NAMALWA (cell line): ENCODE results near the gene PRDM9.
A peak's percentile ranks its signal among the peaks of the same experiment; 100 is the strongest.

Experiments used
- DNase-seq: peaks from one replicate; pipeline ENCODE4 v3.0.0-alpha.2; 2015; ENCODE audit warnings: low spot score

The PRDM9 gene

DNA sequence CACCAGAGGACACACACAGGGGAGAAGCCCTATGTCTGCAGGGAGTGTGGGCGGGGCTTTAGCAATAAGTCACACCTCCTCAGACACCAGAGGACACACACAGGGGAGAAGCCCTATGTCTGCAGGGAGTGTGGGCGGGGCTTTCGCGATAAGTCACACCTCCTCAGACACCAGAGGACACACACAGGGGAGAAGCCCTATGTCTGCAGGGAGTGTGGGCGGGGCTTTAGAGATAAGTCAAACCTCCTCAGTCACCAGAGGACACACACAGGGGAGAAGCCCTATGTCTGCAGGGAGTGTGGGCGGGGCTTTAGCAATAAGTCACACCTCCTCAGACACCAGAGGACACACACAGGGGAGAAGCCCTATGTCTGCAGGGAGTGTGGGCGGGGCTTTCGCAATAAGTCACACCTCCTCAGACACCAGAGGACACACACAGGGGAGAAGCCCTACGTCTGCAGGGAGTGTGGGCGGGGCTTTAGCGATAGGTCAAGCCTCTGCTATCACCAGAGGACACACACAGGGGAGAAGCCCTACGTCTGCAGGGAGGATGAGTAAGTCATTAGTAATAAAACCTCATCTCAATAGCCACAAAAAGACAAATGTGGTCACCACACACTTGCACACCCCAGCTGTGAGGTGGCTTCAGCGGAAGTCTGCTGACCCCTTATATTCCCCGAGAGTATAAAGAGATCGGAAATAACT, 20.0 kb downstream of the PRDM9 start:
- peak; percentile 81 for DNase-seq

DNA sequence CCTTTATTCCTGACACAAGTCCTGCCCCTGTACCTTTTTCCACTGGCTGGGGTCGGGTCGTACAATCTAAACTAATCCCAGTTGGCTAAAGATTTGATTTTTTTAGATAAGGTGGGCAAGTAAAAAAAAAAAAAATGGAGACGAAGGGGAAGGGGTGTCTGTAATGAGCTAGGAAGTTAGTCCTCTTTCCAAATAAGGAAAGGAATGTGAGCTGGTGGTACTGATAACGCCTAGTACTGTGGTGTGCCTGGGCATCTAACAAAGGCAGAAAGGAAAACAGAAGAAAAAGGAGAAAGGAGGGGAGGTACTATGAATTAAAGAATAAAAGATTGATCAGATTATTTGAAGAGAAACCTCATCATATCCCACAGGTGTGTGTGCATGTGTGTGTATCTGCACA, 21.3 kb downstream of the PRDM9 start:
- no peak for DNase-seq

DNA sequence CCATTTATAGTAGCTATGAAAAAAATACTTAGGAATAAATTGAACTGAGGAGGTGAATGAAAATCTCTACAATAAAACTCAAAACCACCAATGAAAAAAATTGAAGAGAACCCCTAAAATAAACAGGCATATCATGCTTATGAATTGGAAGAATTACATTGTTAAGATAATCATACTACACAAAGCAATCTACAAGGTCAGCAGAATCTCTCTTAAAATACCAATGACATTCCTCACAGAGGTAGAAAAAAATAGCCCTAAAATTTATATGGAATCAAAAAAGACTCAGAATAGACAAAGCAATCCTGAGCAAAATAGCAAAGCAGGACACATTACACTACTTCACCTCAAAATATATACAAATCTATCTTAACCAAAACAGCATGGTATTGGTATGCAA, 23.2 kb downstream of the PRDM9 start:
- DNase-seq, result no peak

DNA sequence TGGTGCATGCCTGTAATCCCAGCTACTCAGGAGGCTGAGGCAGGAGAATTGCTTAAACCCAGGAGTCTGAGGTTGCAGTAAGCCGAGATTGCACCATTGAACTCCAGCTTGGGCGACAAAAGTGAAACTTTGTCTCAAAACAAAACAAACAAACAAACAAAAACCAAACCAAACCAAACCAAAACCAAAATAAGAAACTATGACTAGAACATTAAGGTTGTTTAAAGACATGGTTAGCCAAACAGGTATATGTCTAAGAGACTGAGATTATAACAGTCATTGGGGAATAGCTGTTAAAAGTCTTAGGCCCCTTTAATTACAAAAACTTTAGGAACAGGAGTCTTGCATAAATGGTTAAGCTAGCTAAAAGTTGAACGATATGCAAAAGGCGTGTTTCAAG, 63.6 kb downstream of the PRDM9 start:
- DNase-seq, result no peak
